IMR-90 (cell line): ENCODE measurements around the gene TENT5A. TPM values are rescaled to one million over a fixed set of nuclear protein-coding genes. Genes with fewer than 3 reads are reported as not detected.

Experiments
- ATAC-seq: fragments of 200-7000 bp; cut with Tn5 transposase; 2 replicates; pipeline ENCODE4 v1.9.1; 2020; ENCODE audit warnings: low read depth, mild to moderate bottlenecking, moderate library complexity
- BruUV-seq: library from RNA; stranded (reverse); fragments of 400-500 nt; replicated peaks from 2 replicates; lab custom pipeline; 2021; lab: Mats Ljungman, UMichigan
- CTCF ChIA-PET: fragments of 300-600 bp; formaldehyde crosslinking; extraction: SDS; loops from one replicate; lab custom pipeline; 2021; ENCODE audit warnings: antibody characterized with exemption; lab: Yijun Ruan, JAX
- POLR2A ChIA-PET: fragments of 300-600 bp; sonication (Branson Sonifier 250); formaldehyde crosslinking; loops from one replicate; lab custom pipeline; 2022; ENCODE audit warnings: antibody characterized with exemption; ENCODE audit not compliant: unreplicated experiment; lab: Charles Lee
- DNase-seq: peaks from one replicate; pipeline ENCODE4 v3.0.0; 2013
- H2AFZ ChIP-seq: replicated peaks from 2 replicates; pipeline ENCODE3; 2013; ENCODE audit warnings: low read length, mild to moderate bottlenecking; ENCODE audit not compliant: poor library complexity
- H2AK5ac ChIP-seq: 2 replicates; pipeline ENCODE4 v1.6.1; 2013; ENCODE audit warnings: low read depth, low read length, inconsistent platforms
- H2AK9ac ChIP-seq: replicated peaks from 2 replicates; pipeline ENCODE3; 2013; ENCODE audit warnings: mild to moderate bottlenecking, low read depth, low read length, moderate library complexity; ENCODE audit not compliant: poor library complexity
- H2BK120ac ChIP-seq: 2 replicates; pipeline ENCODE4 v1.6.1; 2013; ENCODE audit warnings: low read depth, low read length, inconsistent platforms
- H2BK15ac ChIP-seq: 3 replicates; pipeline ENCODE4 v1.6.1; 2013; ENCODE audit warnings: low read depth, low read length, inconsistent platforms
- H2BK20ac ChIP-seq: 2 replicates; pipeline ENCODE4 v1.6.1; 2013; ENCODE audit warnings: low read depth, mild to moderate bottlenecking, inconsistent platforms, low read length, moderate library complexity
- H2BK5ac ChIP-seq: 2 replicates; pipeline ENCODE4 v1.6.1; 2013; ENCODE audit warnings: mild to moderate bottlenecking, low read depth, low read length, inconsistent platforms; ENCODE audit not compliant: poor library complexity, severe bottlenecking
- H3K14ac ChIP-seq: replicated peaks from 2 replicates; pipeline ENCODE4 v1.6.1; 2013; ENCODE audit warnings: low read depth, low read length, inconsistent platforms
- H3K18ac ChIP-seq: 2 replicates; pipeline ENCODE4 v1.6.1; 2013; ENCODE audit warnings: low read depth, low read length, control low read depth
- H3K23ac ChIP-seq: 2 replicates; pipeline ENCODE4 v1.6.1; 2013; ENCODE audit warnings: low read depth, low read length, inconsistent platforms
- H3K27ac ChIP-seq: 2 replicates; pipeline ENCODE4 v1.5.1; 2013; ENCODE audit warnings: mild to moderate bottlenecking, control low read depth, low read length; ENCODE audit not compliant: insufficient read depth
- H3K27me3 ChIP-seq: 2 replicates; pipeline ENCODE4 v1.6.1; 2013; ENCODE audit warnings: low read length; ENCODE audit not compliant: control insufficient read depth, insufficient read depth
- H3K36me3 ChIP-seq: 2 replicates; pipeline ENCODE4 v1.6.1; 2013; ENCODE audit warnings: low read length, mixed read lengths; ENCODE audit not compliant: control insufficient read depth, insufficient read depth
- H3K4ac ChIP-seq: 2 replicates; pipeline ENCODE4 v1.6.1; 2013; ENCODE audit warnings: low read depth, low read length, inconsistent platforms
- H3K4me1 ChIP-seq: 2 replicates; pipeline ENCODE4 v1.6.1; 2013; ENCODE audit warnings: low read length, mixed read lengths; ENCODE audit not compliant: control insufficient read depth, insufficient read depth
- H3K4me2 ChIP-seq: 2 replicates; pipeline ENCODE4 v1.6.1; 2013; ENCODE audit warnings: low read depth, mild to moderate bottlenecking, control low read depth, low read length, moderate library complexity
- H3K4me3 ChIP-seq: 2 replicates; pipeline ENCODE4 v1.5.1; 2013; ENCODE audit warnings: low read depth, mild to moderate bottlenecking, control low read depth, low read length, moderate library complexity; ENCODE audit not compliant: insufficient read depth
- H3K56ac ChIP-seq: 2 replicates; pipeline ENCODE4 v1.6.1; 2013; ENCODE audit warnings: low read length, inconsistent platforms; ENCODE audit not compliant: insufficient read depth; ENCODE audit errors: extremely low read depth
- H3K79me1 ChIP-seq, 2 experiments: 2 replicates each; pipeline ENCODE4 v1.6.1; 2013; ENCODE audit warnings: low read length in 2 of 2, inconsistent platforms in 1 of 2, low read depth in 1 of 2
- H3K9ac ChIP-seq: 2 replicates; pipeline ENCODE4 v1.6.1; 2013; ENCODE audit warnings: low read depth, low read length, control low read depth
- H3K9me1 ChIP-seq: 2 replicates; pipeline ENCODE4 v1.6.1; 2013; ENCODE audit warnings: low read length, inconsistent platforms; ENCODE audit not compliant: insufficient read depth
- H3K9me3 ChIP-seq: 2 replicates; pipeline ENCODE4 v1.6.1; 2013; ENCODE audit warnings: low read length; ENCODE audit not compliant: control insufficient read depth, insufficient read depth
- H4K20me1 ChIP-seq: 2 replicates; pipeline ENCODE4 v1.6.1; 2013; ENCODE audit warnings: low read length, inconsistent platforms; ENCODE audit not compliant: insufficient read depth
- H4K5ac ChIP-seq: 2 replicates; pipeline ENCODE4 v1.6.1; 2013; ENCODE audit warnings: mild to moderate bottlenecking, low read depth, low read length, control low read depth
- H4K8ac ChIP-seq, 2 experiments: 2 replicates each; pipeline ENCODE4 v1.6.1; 2013; ENCODE audit warnings: low read depth in 2 of 2, low read length in 2 of 2, control low read depth in 1 of 2, inconsistent platforms in 1 of 2
- H4K91ac ChIP-seq: 2 replicates; pipeline ENCODE4 v1.6.1; 2013; ENCODE audit warnings: low read depth, low read length, inconsistent platforms; ENCODE audit not compliant: insufficient read depth
- BHLHE40 ChIP-seq: fragments of 150-350 bp; IDR thresholded peaks from 2 replicates; pipeline ENCODE4 v1.6.1; 2016; ENCODE audit warnings: mild to moderate bottlenecking, low read depth, low read length
- CHD1 ChIP-seq: IDR thresholded peaks from 2 replicates; pipeline ENCODE4 v1.6.1; 2012; ENCODE audit warnings: low read depth, low read length, improper control_type of control experiment
- FOS ChIP-seq: fragments of 150-350 bp; IDR thresholded peaks from 2 replicates; pipeline ENCODE4 v1.6.1; 2016; ENCODE audit warnings: low read depth, low read length
- MAFK ChIP-seq: IDR thresholded peaks from 2 replicates; pipeline ENCODE4 v1.6.1; 2012; ENCODE audit warnings: low read depth, low read length, improper control_type of control experiment
- MAZ ChIP-seq: IDR thresholded peaks from 2 replicates; pipeline ENCODE4 v1.6.1; 2012; ENCODE audit warnings: low read depth, mild to moderate bottlenecking, low read length, improper control_type of control experiment, moderate library complexity, borderline replicate concordance
- MXI1 ChIP-seq: IDR thresholded peaks from 2 replicates; pipeline ENCODE4 v1.6.1; 2012; ENCODE audit warnings: low read depth, mild to moderate bottlenecking, low read length, moderate library complexity, borderline replicate concordance
- NFE2L2 ChIP-seq: fragments of 150-350 bp; IDR thresholded peaks from 2 replicates; pipeline ENCODE4 v1.6.1; 2016; ENCODE audit warnings: low read depth, mild to moderate bottlenecking, low read length
- RAD21 ChIP-seq: IDR thresholded peaks from 2 replicates; pipeline ENCODE4 v1.6.1; 2012; ENCODE audit warnings: low read length, improper control_type of control experiment
- SMC3 ChIP-seq: fragments of 150-350 bp; IDR thresholded peaks from 2 replicates; pipeline ENCODE4 v1.6.1; 2016; ENCODE audit warnings: low read depth, mild to moderate bottlenecking, antibody characterized with exemption, low read length, moderate library complexity
- WGBS, 2 experiments: methylation state at CpG; one replicate each; pipeline versions ENCODE4 v1.1.5 to v1.1.7; 2013; ENCODE audit warnings: missing lambda C conversion rate in 2 of 2; ENCODE audit not compliant: insufficient read length in 1 of 2; ENCODE audit errors: extremely low coverage in 2 of 2; 5-methylcytosine and 5-hydroxymethylcytosine counted together
- dilution Hi-C: fragments of 300-500 bp; cut with HindIII; formaldehyde crosslinking; loops from one replicate; pipeline ENCODE4 v1.14.3; 2018; ENCODE audit warnings: low sequenced_read_pairs; ENCODE audit not compliant: unreplicated experiment
- in situ Hi-C: fragments of 300-500 bp; cut with MboI; formaldehyde crosslinking; loops from 3 replicates; pipeline ENCODE4 v1.14.3; 2019; ENCODE audit warnings: low sequenced_read_pairs, inconsistent platforms, mixed read lengths
- intact Hi-C: fragments of 100-400 bp; cut with micrococcal nuclease; formaldehyde crosslinking; loops from 2 replicates; pipeline ENCODE4 v1.10.0; 2022
- polyA plus RNA-seq, 3 experiments: library from polyadenylated mRNA; depleted of rRNA; stranded (reverse); fragments of >200 nt; gene quantifications; 2 replicates each; pipeline ENCODE4 v1.2.3, GENCODE V29; 2012; ENCODE audit warnings: low replicate concordance in 1 of 3
- total RNA-seq: library from RNA; depleted of rRNA; stranded (reverse); fragments of >200 nt; gene quantifications from 2 replicates; pipeline ENCODE4 v1.2.3, GENCODE V29; 2012
- TF ChIP-seq, protein P1 (sequence below): conservative IDR thresholded peaks from 2 replicates; pipeline ENCODE4 v1.5.1; 2012; ENCODE audit warnings: mild to moderate bottlenecking, low read depth, low read length, improper control_type of control experiment

TENT5A gene
- total and polyA plus RNA-seq, 2 of the 4 experiments (the other 2 are of a cell fraction) = 3.5 to 10.8 TPM

DNA sequence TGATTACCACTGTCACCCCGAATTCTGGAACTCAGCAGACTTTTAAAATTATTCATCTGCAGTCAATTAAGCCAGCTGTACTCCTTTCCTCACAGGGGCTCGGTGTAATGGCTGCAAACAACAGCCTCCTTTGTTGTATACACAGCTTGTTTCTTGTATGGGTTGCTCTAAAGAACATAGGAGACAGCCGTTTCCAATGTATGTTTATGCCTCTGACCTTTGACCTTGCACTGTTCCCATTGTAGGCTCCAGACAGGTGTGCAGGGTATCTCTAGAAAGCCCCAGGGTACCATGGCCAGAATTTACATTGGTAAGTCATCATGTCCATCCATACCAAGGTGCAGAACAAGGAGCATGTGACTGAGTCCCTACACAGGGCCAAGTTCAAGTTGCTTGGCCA lies 11.5 kb upstream of the TENT5A start:
- Histone ChIP-seq H4K8ac (no peak overlapping the region), H3K79me1 (no peaks in the 10 kb centered on the region), H2BK5ac (no peak overlapping the region), H3K56ac (no peak overlapping the region), H2AK5ac (peak overlapping the region; percentile 43; the same call in 1 of the 2 replicates), H3K9ac (no peak overlapping the region), H2BK20ac (no peak overlapping the region), H3K23ac (no peak overlapping the region), H3K4me2 (no peak overlapping the region), H3K4me1 (peaks cover 16% of the 10 kb centered on the region), H2BK15ac (peak overlapping the region; percentile 31; the same call in 1 of the 3 replicates), H2AFZ (no peak overlapping the region), H4K91ac (no peak overlapping the region), H3K14ac (no peak overlapping the region), H3K9me3 (no peaks in the 10 kb centered on the region), H3K27me3 (no peaks in the 10 kb centered on the region), H2BK120ac (0 out of 2 replicates have a peak overlapping the region, but pooled peaks have one; percentile 9), H3K4me3 (no peak overlapping the region), H4K5ac (no peak overlapping the region), H3K36me3 (no peaks in the 10 kb centered on the region), H4K20me1 (no peaks in the 10 kb centered on the region), H3K4ac (peak overlapping the region; percentile 9; the same call in 1 of the 2 replicates), H3K27ac (no peak overlapping the region), H3K9me1 (peaks cover 4% of the 10 kb centered on the region; the same call in 1 of the 2 replicates), H2AK9ac (no peak overlapping the region), H3K18ac (0 out of 2 replicates have a peak overlapping the region, but pooled peaks have one; percentile 6)
- in situ Hi-C loops = loop anchor here (25.0 kb wide), 1 partner anchor 1627 kb away; no protein-coding TSS in a partner anchor
- CTCF ChIA-PET = no interaction called here
- WGBS, 2 experiments = 42% methylated on average over 2 of the region's 3 CpGs; no CpG with 5 or more reads in 1 of the 2 experiments
- POLR2A ChIA-PET = no interaction called here
- no peak for TF ChIP-seq FOS
- TF ChIP-seq MXI1 = no peak
- no peak for TF ChIP-seq NFE2L2
- TF ChIP-seq RAD21 = no peak
- TF ChIP-seq, protein P1, sequence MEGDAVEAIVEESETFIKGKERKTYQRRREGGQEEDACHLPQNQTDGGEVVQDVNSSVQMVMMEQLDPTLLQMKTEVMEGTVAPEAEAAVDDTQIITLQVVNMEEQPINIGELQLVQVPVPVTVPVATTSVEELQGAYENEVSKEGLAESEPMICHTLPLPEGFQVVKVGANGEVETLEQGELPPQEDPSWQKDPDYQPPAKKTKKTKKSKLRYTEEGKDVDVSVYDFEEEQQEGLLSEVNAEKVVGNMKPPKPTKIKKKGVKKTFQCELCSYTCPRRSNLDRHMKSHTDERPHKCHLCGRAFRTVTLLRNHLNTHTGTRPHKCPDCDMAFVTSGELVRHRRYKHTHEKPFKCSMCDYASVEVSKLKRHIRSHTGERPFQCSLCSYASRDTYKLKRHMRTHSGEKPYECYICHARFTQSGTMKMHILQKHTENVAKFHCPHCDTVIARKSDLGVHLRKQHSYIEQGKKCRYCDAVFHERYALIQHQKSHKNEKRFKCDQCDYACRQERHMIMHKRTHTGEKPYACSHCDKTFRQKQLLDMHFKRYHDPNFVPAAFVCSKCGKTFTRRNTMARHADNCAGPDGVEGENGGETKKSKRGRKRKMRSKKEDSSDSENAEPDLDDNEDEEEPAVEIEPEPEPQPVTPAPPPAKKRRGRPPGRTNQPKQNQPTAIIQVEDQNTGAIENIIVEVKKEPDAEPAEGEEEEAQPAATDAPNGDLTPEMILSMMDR = no peak
- TF ChIP-seq MAFK = no peak
- no peak for TF ChIP-seq CHD1
- no peak for TF ChIP-seq BHLHE40
- no peak for TF ChIP-seq MAZ
- TF ChIP-seq SMC3 = no peak
- no TSS peak for BruUV-seq
- ATAC-seq (no peak), DNase-seq (no peak)
- dilution Hi-C loops = no loop called here
- intact Hi-C loops = loop anchor here (10.0 kb wide), 1 partner anchor 131 kb away; no protein-coding TSS in a partner anchor
